Thyroid gland (tissue), 4 donors: ENCODE data around the gene RANBP10.

Experiments used
- CTCF ChIP-seq, 6 experiments: fragments of 200-600 bp in 3 of 6; fragments of 450-650 bp in 3 of 6; sonication (generic) in 3 of 6; IDR thresholded peaks; one replicate each; pipeline ENCODE4 v1.5.1; 2016 to 2019; ENCODE audit warnings: antibody characterized with exemption in 6 of 6, mild to moderate bottlenecking in 2 of 6, inconsistent platforms in 1 of 6, moderate library complexity in 1 of 6
- POLR2A ChIP-seq, 2 donors: fragments of 450-650 bp; IDR thresholded peaks; one replicate each; pipeline ENCODE4 v1.6.1; 2017; ENCODE audit warnings: antibody characterized with exemption in 2 of 2, mild to moderate bottlenecking in 2 of 2, moderate library complexity in 1 of 2

- TF ChIP-seq POLR2A (IDR thresholded peaks at IDR 0.05) = no peak
- TF ChIP-seq CTCF (IDR thresholded peaks at IDR 0.05) = no peak
Measured at GRCh38 chr16:67762385-67762784, 44.0 kb downstream of the RANBP10 start.
